ENCODE measurements around the gene FAH. TPM values are rescaled to one million over a fixed set of nuclear protein-coding genes. Genes with fewer than 3 reads are reported as not detected.

FAH gene
- total and polyA plus RNA-seq, 9 of the 15 experiments (the other 6 are each of a cell fraction or from before 2014, with no cell fraction given): 66.8 to 310 (median 103) TPM

DNA sequence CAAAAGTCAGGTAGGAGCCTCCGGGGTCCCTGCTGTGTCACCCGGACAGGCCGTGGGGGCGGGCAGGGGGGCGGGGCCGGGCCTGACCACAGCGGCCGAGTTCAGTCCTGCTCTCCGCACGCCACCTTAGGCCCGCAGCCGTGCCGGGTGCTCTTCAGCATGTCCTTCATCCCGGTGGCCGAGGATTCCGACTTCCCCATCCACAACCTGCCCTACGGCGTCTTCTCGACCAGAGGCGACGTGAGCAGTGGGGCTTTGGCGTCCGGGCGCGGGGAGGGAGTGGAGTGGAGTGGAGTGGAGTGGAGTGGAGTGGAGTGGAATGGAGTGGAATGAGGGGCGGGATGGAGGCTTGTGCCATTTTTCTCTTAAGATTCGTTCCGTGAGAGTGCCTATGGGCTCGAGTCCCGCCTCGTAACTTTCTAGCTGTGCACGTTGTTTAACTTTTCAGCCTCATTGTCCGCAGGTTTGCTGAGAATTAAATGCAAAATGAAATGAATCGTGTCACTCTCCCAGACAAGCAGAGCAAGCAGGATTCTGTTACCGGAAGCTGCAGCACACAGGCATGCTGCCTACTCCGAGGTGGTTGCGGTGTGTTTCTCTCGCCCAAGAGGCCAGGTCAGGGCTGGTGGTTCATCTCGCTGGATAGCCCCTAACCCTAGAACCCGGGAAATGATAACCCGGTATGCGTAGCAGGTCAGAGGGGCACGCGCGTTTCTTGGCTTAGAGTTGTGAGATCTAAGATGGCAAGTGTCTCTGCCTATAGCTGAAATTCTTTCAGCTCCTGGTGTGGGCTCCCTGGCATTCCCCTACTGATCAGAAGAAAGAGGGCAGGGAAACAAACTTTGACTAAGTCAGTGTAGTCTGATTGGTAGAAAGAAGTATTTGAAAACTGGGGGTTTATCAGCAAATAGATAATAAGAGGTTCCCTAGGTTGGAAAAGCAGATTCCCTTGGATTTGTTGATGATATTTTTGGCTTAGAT, at the start of gene FAH (continued):
- TF ChIP-seq, protein P1, sequence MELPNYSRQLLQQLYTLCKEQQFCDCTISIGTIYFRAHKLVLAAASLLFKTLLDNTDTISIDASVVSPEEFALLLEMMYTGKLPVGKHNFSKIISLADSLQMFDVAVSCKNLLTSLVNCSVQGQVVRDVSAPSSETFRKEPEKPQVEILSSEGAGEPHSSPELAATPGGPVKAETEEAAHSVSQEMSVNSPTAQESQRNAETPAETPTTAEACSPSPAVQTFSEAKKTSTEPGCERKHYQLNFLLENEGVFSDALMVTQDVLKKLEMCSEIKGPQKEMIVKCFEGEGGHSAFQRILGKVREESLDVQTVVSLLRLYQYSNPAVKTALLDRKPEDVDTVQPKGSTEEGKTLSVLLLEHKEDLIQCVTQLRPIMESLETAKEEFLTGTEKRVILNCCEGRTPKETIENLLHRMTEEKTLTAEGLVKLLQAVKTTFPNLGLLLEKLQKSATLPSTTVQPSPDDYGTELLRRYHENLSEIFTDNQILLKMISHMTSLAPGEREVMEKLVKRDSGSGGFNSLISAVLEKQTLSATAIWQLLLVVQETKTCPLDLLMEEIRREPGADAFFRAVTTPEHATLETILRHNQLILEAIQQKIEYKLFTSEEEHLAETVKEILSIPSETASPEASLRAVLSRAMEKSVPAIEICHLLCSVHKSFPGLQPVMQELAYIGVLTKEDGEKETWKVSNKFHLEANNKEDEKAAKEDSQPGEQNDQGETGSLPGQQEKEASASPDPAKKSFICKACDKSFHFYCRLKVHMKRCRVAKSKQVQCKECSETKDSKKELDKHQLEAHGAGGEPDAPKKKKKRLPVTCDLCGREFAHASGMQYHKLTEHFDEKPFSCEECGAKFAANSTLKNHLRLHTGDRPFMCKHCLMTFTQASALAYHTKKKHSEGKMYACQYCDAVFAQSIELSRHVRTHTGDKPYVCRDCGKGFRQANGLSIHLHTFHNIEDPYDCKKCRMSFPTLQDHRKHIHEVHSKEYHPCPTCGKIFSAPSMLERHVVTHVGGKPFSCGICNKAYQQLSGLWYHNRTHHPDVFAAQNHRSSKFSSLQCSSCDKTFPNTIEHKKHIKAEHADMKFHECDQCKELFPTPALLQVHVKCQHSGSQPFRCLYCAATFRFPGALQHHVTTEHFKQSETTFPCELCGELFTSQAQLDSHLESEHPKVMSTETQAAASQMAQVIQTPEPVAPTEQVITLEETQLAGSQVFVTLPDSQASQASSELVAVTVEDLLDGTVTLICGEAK (IDR thresholded peaks at IDR 0.05): peak; percentile 42; the same call in 1 of the 2 replicates
- TF ChIP-seq, protein P1 (CRISPR knock-in tag; IDR thresholded peaks at IDR 0.05): no peak
- TF ChIP-seq, protein P2, sequence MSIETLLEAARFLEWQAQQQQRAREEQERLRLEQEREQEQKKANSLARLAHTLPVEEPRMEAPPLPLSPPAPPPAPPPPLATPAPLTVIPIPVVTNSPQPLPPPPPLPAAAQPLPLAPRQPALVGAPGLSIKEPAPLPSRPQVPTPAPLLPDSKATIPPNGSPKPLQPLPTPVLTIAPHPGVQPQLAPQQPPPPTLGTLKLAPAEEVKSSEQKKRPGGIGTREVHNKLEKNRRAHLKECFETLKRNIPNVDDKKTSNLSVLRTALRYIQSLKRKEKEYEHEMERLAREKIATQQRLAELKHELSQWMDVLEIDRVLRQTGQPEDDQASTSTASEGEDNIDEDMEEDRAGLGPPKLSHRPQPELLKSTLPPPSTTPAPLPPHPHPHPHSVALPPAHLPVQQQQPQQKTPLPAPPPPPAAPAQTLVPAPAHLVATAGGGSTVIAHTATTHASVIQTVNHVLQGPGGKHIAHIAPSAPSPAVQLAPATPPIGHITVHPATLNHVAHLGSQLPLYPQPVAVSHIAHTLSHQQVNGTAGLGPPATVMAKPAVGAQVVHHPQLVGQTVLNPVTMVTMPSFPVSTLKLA (conservative IDR thresholded peaks at IDR 0.05): peak; percentile 36 to 79
- TF ChIP-seq FOXM1 (IDR thresholded peaks at IDR 0.05; ENCODE audit: low read depth) (0 out of 2 replicates have a peak, but pooled peaks have one; percentile 10), FOXM1 (CRISPR knock-in tag; IDR thresholded peaks at IDR 0.05; ENCODE audit: low read depth) (no peak), NFIC (IDR thresholded peaks at IDR 0.05) (peak; percentile 26; the same call in 1 of the 2 replicates), HDAC1 (IDR thresholded peaks at IDR 0.05) (peak in 1 of 2 experiments; percentile 84; a peak in 2 of 4 replicates), SIN3A (IDR thresholded peaks at IDR 0.05; ENCODE audit: borderline replicate concordance in 2 of 2, control insufficient read depth in 1 of 2, low read depth in 2 of 2, low read length in 2 of 2) (peak; percentile 50 to 56; a peak in 2 of 4 replicates), CXXC5 (CRISPR knock-in tag; IDR thresholded peaks at IDR 0.05) (peak; percentile 71), TOE1 (IDR thresholded peaks at IDR 0.05; ENCODE audit: borderline replicate concordance) (peak; percentile 79), TOE1 (CRISPR knock-in tag; IDR thresholded peaks at IDR 0.05; ENCODE audit: borderline replicate concordance, low read depth) (0 out of 2 replicates have a peak, but pooled peaks have one; percentile 47), ZEB2 (IDR thresholded peaks at IDR 0.05) (0 out of 2 replicates have a peak, but pooled peaks have one; percentile 30), ZBTB1 (CRISPR knock-in tag; IDR thresholded peaks at IDR 0.05; ENCODE audit: borderline replicate concordance, low read depth) (0 out of 2 replicates have a peak, but pooled peaks have one; percentile 74), SUPT5H (IDR thresholded peaks at IDR 0.05) (peak; percentile 73), RBFOX2 (IDR thresholded peaks at IDR 0.05; ENCODE audit: low read depth, low read length) (peak; percentile 74), SREBF1 (IDR thresholded peaks at IDR 0.05; ENCODE audit: borderline replicate concordance, low read depth, low read length) (no peak)

Data from K562 (cell line).